Measurements from ENCODE around the gene RPL13.

DNA sequence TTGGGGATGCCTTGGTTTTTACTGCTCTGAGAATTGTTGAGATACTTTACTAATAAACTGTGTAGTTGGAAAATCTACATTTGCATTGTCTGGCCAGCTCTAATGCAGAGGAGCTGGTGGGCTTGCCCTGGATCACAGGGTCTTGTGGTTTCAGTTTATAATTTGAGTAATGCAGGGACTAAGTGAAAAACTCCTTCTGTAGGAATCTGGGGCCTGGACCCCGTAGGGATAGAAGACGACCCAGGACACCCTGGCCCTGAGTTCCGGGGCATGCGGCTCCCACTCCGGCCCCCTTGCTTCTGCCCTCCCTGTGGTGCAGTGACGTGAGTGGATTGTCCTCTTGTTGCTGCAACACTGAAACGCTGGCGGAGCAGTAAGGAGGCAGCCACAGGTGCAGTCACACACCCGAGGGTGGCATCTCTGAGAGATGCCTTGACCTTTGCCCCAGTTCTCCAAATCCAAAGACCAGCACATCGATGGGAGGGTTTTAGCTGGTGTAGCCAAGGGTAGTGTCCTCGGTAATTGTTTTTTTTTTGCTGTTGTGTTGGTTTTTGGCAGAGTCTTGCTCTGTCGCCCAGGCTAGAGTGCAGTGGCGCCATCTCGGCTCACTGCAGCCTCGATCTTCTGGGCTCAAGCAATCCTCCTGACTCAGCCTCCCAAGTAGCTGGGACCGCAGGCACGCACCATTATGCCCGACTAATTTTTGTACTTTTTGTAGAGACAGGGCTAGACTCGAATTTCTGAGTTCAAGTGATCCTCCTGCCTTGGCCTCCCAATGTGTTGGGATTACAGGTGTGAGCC, 2.6 kb upstream of the RPL13 start:
- TF ChIP-seq, protein P1, sequence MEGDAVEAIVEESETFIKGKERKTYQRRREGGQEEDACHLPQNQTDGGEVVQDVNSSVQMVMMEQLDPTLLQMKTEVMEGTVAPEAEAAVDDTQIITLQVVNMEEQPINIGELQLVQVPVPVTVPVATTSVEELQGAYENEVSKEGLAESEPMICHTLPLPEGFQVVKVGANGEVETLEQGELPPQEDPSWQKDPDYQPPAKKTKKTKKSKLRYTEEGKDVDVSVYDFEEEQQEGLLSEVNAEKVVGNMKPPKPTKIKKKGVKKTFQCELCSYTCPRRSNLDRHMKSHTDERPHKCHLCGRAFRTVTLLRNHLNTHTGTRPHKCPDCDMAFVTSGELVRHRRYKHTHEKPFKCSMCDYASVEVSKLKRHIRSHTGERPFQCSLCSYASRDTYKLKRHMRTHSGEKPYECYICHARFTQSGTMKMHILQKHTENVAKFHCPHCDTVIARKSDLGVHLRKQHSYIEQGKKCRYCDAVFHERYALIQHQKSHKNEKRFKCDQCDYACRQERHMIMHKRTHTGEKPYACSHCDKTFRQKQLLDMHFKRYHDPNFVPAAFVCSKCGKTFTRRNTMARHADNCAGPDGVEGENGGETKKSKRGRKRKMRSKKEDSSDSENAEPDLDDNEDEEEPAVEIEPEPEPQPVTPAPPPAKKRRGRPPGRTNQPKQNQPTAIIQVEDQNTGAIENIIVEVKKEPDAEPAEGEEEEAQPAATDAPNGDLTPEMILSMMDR (tag by site-specific recombination; IDR thresholded peaks at IDR 0.05) = no peak; the same call in 1 of the 2 replicates
- no peak for TF ChIP-seq ZFHX2 (tag by site-specific recombination; conservative IDR thresholded peaks at IDR 0.05)
- no peak for TF ChIP-seq ZNF394 (tag by site-specific recombination; IDR thresholded peaks at IDR 0.05; ENCODE audit: borderline replicate concordance)
- TF ChIP-seq, protein P2, sequence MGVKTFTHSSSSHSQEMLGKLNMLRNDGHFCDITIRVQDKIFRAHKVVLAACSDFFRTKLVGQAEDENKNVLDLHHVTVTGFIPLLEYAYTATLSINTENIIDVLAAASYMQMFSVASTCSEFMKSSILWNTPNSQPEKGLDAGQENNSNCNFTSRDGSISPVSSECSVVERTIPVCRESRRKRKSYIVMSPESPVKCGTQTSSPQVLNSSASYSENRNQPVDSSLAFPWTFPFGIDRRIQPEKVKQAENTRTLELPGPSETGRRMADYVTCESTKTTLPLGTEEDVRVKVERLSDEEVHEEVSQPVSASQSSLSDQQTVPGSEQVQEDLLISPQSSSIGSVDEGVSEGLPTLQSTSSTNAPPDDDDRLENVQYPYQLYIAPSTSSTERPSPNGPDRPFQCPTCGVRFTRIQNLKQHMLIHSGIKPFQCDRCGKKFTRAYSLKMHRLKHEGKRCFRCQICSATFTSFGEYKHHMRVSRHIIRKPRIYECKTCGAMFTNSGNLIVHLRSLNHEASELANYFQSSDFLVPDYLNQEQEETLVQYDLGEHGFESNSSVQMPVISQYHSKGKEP (tag by site-specific recombination; IDR thresholded peaks at IDR 0.05) = no peak
- TF ChIP-seq ZNF274 (IDR thresholded peaks at IDR 0.05; ENCODE audit: low read length) = no peak
- TF ChIP-seq ZNF274 (tag by site-specific recombination; IDR thresholded peaks at IDR 0.05; ENCODE audit: borderline replicate concordance) = no peak
- no peak for TF ChIP-seq ZNF341 (tag by site-specific recombination; IDR thresholded peaks at IDR 0.05; ENCODE audit: low read depth)
- no peak for TF ChIP-seq ZNF707 (tag by site-specific recombination; IDR thresholded peaks at IDR 0.05)
- TF ChIP-seq ZNF626 (tag by site-specific recombination; IDR thresholded peaks at IDR 0.05) = no peak
- TF ChIP-seq ZNF610 (tag by site-specific recombination; IDR thresholded peaks at IDR 0.05; ENCODE audit: borderline replicate concordance) = no peak
